DND-41 (cell line): ENCODE data around the gene PRTG.

Experiments
- ATAC-seq: fragments of 200-7000 bp; cut with Tn5 transposase; 3 replicates; pipeline ENCODE4 v1.9.1; 2021; ENCODE audit warnings: low read depth; ENCODE audit not compliant: insufficient read depth
- DNase-seq: peaks from one replicate; pipeline ENCODE4 v3.0.0-alpha.2; 2020
- H2AFZ ChIP-seq: 2 replicates; pipeline ENCODE4 v1.6.0; 2012; ENCODE audit warnings: low read depth, low read length
- H3K27ac ChIP-seq: 2 replicates; pipeline ENCODE4 v1.5.1; 2012; ENCODE audit warnings: low read length, inconsistent platforms
- H3K27me3 ChIP-seq: fragments of 200-600 bp; sonication (generic); 2 replicates; pipeline ENCODE4 v1.6.0; 2012; ENCODE audit warnings: low read length, mild to moderate bottlenecking, inconsistent platforms; ENCODE audit not compliant: insufficient read depth, poor library complexity
- H3K36me3 ChIP-seq: 2 replicates; pipeline ENCODE4 v1.5.1; 2012; ENCODE audit warnings: low read length, inconsistent platforms; ENCODE audit not compliant: insufficient read depth
- H3K4me1 ChIP-seq: 2 replicates; pipeline ENCODE4 v1.5.1; 2012; ENCODE audit warnings: mild to moderate bottlenecking, low read length; ENCODE audit not compliant: insufficient read depth
- H3K4me2 ChIP-seq: 2 replicates; pipeline ENCODE4 v1.6.0; 2012; ENCODE audit warnings: mild to moderate bottlenecking, moderate library complexity, low read length, inconsistent platforms; ENCODE audit not compliant: insufficient read depth
- H3K4me3 ChIP-seq, 2 experiments: fragments of 200-600 bp in 1 of 2; shearing (Covaris generic) in 1 of 2; 2 replicates each; pipeline ENCODE4 v1.5.1; 2012 to 2016; ENCODE audit warnings: inconsistent platforms in 2 of 2, low read length in 2 of 2, mild to moderate bottlenecking in 2 of 2, low read depth in 1 of 2, moderate library complexity in 1 of 2
- H3K79me2 ChIP-seq: 2 replicates; pipeline ENCODE4 v1.6.0; 2012; ENCODE audit warnings: low read length, inconsistent platforms; ENCODE audit not compliant: insufficient read depth
- H3K9ac ChIP-seq: 2 replicates; pipeline ENCODE4 v1.6.0; 2012; ENCODE audit warnings: low read depth, mild to moderate bottlenecking, inconsistent platforms, low read length, moderate library complexity
- H3K9me3 ChIP-seq: 2 replicates; pipeline ENCODE4 v1.5.1; 2012; ENCODE audit warnings: low read length, moderate library complexity, mild to moderate bottlenecking, inconsistent platforms; ENCODE audit not compliant: insufficient read depth, severe bottlenecking
- H4K20me1 ChIP-seq: 2 replicates; pipeline ENCODE4 v1.6.0; 2012; ENCODE audit warnings: low read length; ENCODE audit not compliant: insufficient read depth
- CTCF ChIP-seq: IDR thresholded peaks from 2 replicates; pipeline ENCODE4 v1.5.1; 2012; ENCODE audit warnings: borderline replicate concordance, low read length, moderate library complexity, mild to moderate bottlenecking; ENCODE audit not compliant: poor library complexity, severe bottlenecking; ENCODE audit errors: extremely low read depth
- EZH2 ChIP-seq: IDR thresholded peaks from 3 replicates; pipeline ENCODE4 v1.6.1; 2012; ENCODE audit warnings: borderline replicate concordance, low read depth, mild to moderate bottlenecking, moderate library complexity, low read length, inconsistent platforms; ENCODE audit not compliant: severe bottlenecking

The PRTG gene

GRCh38 chr15:55652909-55653495 lies 90.0 kb downstream of the PRTG start:
- TF ChIP-seq CTCF: no peak
- TF ChIP-seq EZH2: no peak
- H3K79me2 ChIP-seq: no peaks in the 10 kb centered on the region

GRCh38 chr15:55652359-55652758 lies 90.6 kb downstream of the PRTG start:
- Histone ChIP-seq H3K79me2 (no peaks in the 10 kb centered on the region), H3K27ac (no peak overlapping the region), H3K4me1 (no peaks in the 10 kb centered on the region), H3K27me3 (no peaks in the 10 kb centered on the region), H3K36me3 (no peaks in the 10 kb centered on the region), H4K20me1 (no peaks in the 10 kb centered on the region), H3K4me2 (no peak overlapping the region), H3K9ac (no peak overlapping the region), H2AFZ (no peak overlapping the region), H3K9me3 (no peaks in the 10 kb centered on the region), H3K4me3 (no peak overlapping the region)
- no peak for ATAC-seq
- no peak for DNase-seq
- TF ChIP-seq EZH2: no peak

More at GRCh38 chr15:55652909-55653495, 90.0 kb downstream of the PRTG start:
- Histone ChIP-seq H3K27ac (no peak overlapping the region), H3K9ac (no peak overlapping the region), H3K9me3 (no peaks in the 10 kb centered on the region), H2AFZ (no peak overlapping the region), H3K36me3 (no peaks in the 10 kb centered on the region), H3K27me3 (no peaks in the 10 kb centered on the region), H3K4me3 (no peak overlapping the region), H4K20me1 (no peaks in the 10 kb centered on the region), H3K4me2 (no peak overlapping the region), H3K4me1 (no peaks in the 10 kb centered on the region)
- ATAC-seq: no peak
- no peak for DNase-seq

GRCh38 chr15:55649058-55649423 lies 93.9 kb downstream of the PRTG start:
- no peak for ATAC-seq
- Histone ChIP-seq H3K27ac (no peak overlapping the region), H4K20me1 (no peaks in the 10 kb centered on the region), H2AFZ (no peak overlapping the region), H3K4me3 (no peak overlapping the region), H3K79me2 (no peaks in the 10 kb centered on the region), H3K9ac (no peak overlapping the region), H3K27me3 (no peaks in the 10 kb centered on the region), H3K4me1 (no peaks in the 10 kb centered on the region), H3K4me2 (no peak overlapping the region), H3K9me3 (no peaks in the 10 kb centered on the region), H3K36me3 (no peaks in the 10 kb centered on the region)
- no peak for DNase-seq
- TF ChIP-seq EZH2 (no peak), CTCF (no peak)

- no peak for DNase-seq
- no peak for ATAC-seq
These were observed 104.2 kb downstream of the PRTG start for GRCh38 chr15:55638764-55639163.

More at GRCh38 chr15:55638764-55639163, 104.2 kb downstream of the PRTG start:
- H4K20me1 ChIP-seq: no peaks in the 10 kb centered on the region
- no peak overlapping the region for H3K4me2 ChIP-seq
- no peaks in the 10 kb centered on the region for H3K79me2 ChIP-seq
- no peak overlapping the region for H3K4me3 ChIP-seq
- no peak overlapping the region for H2AFZ ChIP-seq
- H3K9ac ChIP-seq: no peak overlapping the region
- no peaks in the 10 kb centered on the region for H3K27me3 ChIP-seq
- H3K27ac ChIP-seq: no peak overlapping the region
- no peaks in the 10 kb centered on the region for H3K4me1 ChIP-seq
- no peak for TF ChIP-seq CTCF
- H3K9me3 ChIP-seq: no peaks in the 10 kb centered on the region
- H3K36me3 ChIP-seq: no peaks in the 10 kb centered on the region
